ENCODE measurements around the gene CHAF1A. TPM values are rescaled to one million over a fixed set of nuclear protein-coding genes. Genes with fewer than 3 reads are reported as not detected.

CHAF1A gene
- total and polyA plus RNA-seq, 2 of the 8 experiments (the other 6 are each of a cell fraction or from before 2014, with no cell fraction given): 122 to 147 TPM

GRCh38 chr19:4456843-4457653, 54.6 kb downstream of the CHAF1A start (continued):
- no peak for TF ChIP-seq CHD7 (IDR thresholded peaks at IDR 0.05; ENCODE audit: insufficient replicate concordance, low read length)
